ENCODE data around the gene PMIS2.
"Not testable (repeated sequence)": the region's sequence is repeated elsewhere in the genome, so short reads cannot be mapped to it uniquely, and the experiment has no call there.

The PMIS2 gene

DNA sequence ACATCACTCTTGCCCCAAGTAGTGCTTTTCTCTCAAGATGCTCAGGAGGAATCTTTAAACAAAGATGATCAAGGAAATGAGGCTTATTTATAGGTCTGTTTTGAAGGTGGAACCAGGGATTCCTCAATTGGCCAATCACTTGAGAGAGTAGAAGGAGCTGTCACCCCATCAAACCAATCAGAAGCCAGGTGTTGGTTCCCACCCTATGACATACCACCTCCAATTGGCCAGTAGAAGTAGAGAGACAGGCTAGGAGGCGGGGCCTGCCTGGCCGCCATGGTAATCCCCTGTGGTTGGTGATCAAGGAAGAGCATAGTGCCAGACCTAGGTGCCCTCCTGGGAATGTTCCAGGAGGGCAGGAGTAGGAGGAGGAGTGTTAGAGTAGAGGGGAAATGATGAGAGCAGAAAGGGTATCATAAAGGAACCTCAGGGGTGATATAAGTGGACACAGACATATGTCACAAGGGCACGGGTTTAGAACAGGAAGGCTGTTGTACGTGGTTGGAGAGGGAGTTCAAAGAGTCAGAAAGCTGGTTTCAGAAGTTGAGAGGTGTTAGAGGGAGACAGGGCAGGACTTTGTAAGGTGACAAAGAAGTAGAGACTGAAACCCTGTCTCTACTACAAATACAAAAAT, 10.5 kb downstream of the PMIS2 start:
- no peak overlapping the region for H3K4me3 ChIP-seq (ENCODE audit: low read depth, low read length)

DNA sequence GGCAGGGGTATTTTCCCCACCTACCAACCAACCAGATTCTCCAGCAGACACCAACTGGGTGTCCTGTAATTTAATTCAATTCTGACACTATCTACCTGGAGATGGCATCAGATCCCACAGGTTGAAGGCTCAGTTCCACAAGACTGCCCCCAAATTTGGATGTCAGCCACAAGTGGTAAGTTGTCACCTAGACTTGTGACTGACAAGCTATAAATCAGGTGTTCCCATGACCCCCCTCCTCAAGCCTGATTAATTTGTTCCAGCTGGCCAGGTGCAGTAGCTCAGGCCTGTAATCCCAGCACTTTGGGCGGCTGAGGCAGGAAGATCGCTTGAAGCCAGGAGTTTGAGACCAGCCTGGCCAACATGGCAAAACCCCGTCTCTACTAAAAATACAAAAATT, 16.0 kb downstream of the PMIS2 start:
- TF ChIP-seq, protein P1, sequence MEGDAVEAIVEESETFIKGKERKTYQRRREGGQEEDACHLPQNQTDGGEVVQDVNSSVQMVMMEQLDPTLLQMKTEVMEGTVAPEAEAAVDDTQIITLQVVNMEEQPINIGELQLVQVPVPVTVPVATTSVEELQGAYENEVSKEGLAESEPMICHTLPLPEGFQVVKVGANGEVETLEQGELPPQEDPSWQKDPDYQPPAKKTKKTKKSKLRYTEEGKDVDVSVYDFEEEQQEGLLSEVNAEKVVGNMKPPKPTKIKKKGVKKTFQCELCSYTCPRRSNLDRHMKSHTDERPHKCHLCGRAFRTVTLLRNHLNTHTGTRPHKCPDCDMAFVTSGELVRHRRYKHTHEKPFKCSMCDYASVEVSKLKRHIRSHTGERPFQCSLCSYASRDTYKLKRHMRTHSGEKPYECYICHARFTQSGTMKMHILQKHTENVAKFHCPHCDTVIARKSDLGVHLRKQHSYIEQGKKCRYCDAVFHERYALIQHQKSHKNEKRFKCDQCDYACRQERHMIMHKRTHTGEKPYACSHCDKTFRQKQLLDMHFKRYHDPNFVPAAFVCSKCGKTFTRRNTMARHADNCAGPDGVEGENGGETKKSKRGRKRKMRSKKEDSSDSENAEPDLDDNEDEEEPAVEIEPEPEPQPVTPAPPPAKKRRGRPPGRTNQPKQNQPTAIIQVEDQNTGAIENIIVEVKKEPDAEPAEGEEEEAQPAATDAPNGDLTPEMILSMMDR (IDR thresholded peaks at IDR 0.05; ENCODE audit: low read depth, low read length), result no peak
- no peak overlapping the region for H3K4me3 ChIP-seq (ENCODE audit: low read depth, low read length)

More for the DNA sequence above, 10.5 kb downstream of the PMIS2 start:
- TF ChIP-seq, protein P1 (IDR thresholded peaks at IDR 0.05; ENCODE audit: low read depth, low read length), result no peak

DNA sequence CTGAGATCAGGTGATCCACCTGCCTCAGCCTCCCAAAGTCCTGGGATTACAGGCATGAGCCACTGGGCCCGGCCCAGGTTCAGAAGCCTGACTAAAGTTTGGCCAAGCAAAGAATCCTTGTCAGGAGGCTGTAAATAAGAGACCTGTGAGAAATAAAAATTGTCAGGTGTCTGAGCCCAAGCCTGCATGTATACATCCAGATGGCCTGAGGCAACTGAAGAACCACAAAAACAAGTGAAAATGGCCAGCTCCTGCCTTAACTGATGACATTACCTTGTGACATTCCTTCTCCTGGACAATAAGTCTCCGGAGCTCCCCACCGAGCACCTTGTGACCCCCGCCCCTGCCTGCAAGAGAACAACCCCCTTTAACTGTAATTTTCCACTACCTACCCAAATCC, 18.5 kb downstream of the PMIS2 start:
- H3K4me3 ChIP-seq (ENCODE audit: low read depth, low read length), result not testable (repeated sequence)

DNA sequence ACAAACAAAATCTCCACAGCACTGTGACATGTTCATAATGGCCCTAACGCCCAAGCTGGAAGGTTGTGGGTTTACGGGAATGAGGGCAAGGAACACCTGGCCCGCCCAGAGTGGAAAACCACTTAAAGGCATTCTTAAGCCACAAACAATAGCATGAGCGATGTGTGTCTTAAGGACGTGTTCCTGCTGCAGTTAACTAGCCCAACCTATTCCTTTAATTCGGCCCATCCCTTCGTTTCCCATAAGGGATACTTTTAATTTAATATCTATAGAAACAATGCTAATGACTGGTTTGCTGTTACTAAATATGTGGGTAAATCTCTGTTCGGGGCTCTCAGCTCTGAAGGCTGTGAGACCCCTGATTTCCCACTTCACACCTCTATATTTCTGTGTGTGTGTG, 21.2 kb downstream of the PMIS2 start:
- not testable (repeated sequence) for H3K4me3 ChIP-seq (ENCODE audit: low read depth, low read length)

DNA sequence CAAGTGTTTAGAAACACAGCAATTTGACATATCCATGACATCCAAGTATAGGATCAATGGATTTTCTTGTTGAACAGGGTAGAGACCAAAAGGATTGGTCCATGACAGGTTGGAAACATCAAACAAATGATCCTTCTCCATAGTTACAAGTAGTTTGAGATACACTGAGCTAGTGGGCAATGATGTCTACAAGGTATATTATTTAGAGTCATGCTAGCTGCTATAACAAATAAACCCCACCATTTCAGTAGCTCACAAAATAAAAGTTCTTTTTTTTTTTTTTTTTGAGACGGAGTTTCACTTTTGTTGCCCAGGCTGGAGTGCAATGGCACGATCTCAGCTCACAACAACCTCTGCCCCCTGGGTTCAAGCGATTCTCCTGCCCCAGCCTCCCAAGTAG, 21.7 kb downstream of the PMIS2 start:
- TF ChIP-seq, protein P1 (IDR thresholded peaks at IDR 0.05; ENCODE audit: low read depth, low read length), result no peak

DNA sequence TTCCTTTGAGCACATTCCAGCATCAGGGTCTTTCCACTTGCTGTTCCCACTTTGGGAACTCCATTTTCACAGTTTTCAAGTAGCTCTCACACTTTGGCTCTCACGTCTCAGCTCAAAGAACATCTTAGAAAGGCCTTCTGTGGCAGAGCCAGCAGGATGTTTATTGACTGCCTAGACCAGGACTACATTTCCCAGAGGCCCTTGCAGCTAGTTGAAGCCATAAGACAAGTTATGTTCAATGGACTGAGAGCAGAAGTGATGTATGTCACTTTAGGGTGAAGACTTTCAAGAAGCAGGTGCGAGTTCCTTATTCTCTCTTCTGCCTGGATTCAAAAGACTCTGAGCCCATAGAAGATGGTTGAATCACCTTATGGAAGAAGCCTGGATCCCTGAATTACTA, 22.3 kb downstream of the PMIS2 start:
- H3K4me3 ChIP-seq (ENCODE audit: low read depth, low read length), result no peak overlapping the region
- TF ChIP-seq, protein P1 (IDR thresholded peaks at IDR 0.05; ENCODE audit: low read depth, low read length), result no peak

More for the DNA sequence above, 21.7 kb downstream of the PMIS2 start:
- H3K4me3 ChIP-seq (ENCODE audit: low read depth, low read length), result no peak overlapping the region

DNA sequence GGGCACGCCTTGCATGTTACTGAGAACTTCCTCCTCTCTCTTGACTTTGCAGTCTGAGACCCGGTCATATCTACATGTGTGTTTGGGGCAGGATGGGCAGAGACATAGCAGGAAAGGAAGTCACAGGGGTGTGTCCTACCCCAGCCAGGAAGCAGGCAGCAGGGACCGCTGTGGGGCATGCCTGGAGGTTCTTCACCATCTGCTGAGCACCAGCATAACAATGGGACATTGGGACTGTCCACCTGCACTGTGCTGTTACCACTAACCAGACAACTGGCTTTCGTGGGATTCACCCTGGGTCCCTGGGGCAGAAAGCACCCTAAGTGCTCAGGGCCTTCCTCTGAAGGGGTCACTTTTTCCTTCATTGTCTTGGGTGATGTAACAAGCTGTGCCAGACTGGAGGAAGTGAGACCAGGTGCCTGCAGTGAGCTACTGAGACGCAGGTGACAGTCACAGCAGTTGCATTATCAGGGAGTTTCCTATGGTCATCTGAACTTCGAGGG, 23.9 kb downstream of the PMIS2 start:
- no peak overlapping the region for H3K4me3 ChIP-seq (ENCODE audit: low read depth, low read length)
- TF ChIP-seq, protein P1 (IDR thresholded peaks at IDR 0.05; ENCODE audit: low read depth, low read length), result no peak

DNA sequence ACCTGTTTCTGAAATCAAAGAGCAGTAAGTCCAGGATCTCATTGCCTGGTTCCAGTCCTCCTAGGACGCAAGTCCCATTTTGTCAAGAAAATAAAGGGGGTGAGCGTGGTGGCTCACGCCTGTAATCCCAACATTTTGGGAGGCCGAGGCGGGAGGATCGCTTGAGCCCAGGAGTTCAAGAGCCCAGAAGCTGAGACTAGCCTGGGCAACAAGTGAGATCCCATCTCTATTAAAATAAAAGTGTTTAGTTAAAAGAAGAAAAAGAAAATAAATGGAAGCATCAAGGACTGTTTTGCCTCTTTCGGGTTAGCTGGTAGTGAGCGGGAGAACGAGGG, 26.2 kb downstream of the PMIS2 start:
- TF ChIP-seq, protein P1 (IDR thresholded peaks at IDR 0.05; ENCODE audit: low read depth, low read length), result no peak
- peak overlapping the region; percentile 63 for H3K4me3 ChIP-seq (ENCODE audit: low read depth, low read length)

Data from WI38 (cell line).